ENCODE measurements around the gene AUTS2.

The AUTS2 gene

GRCh38 chr7:69857014-69857413 is 258.7 kb downstream of the AUTS2 start:
- no peak for DNase-seq (ENCODE audit: low read depth)

GRCh38 chr7:69858471-69858870 is 260.2 kb downstream of the AUTS2 start:
- DNase-seq (ENCODE audit: low read depth), result no peak

- DNase-seq (ENCODE audit: low read depth), result no peak
These were observed 261.1 kb downstream of the AUTS2 start for GRCh38 chr7:69859342-69859741.

- no peak for DNase-seq (ENCODE audit: low read depth)
These were observed 262.2 kb downstream of the AUTS2 start for GRCh38 chr7:69860486-69860885.

GRCh38 chr7:69860941-69861622 is 262.8 kb downstream of the AUTS2 start:
- DNase-seq (ENCODE audit: low read depth), result no peak

- no peak for DNase-seq (ENCODE audit: low read depth)
These were observed 264.3 kb downstream of the AUTS2 start for GRCh38 chr7:69862413-69863064.

- DNase-seq (ENCODE audit: low read depth), result no peak
These were observed 266.0 kb downstream of the AUTS2 start for GRCh38 chr7:69864274-69864673.

- DNase-seq (ENCODE audit: low read depth), result no peak
These were observed 266.5 kb downstream of the AUTS2 start for GRCh38 chr7:69864822-69865221.

- no peak for DNase-seq (ENCODE audit: low read depth)
These were observed 270.6 kb downstream of the AUTS2 start for GRCh38 chr7:69868921-69869320.

- no peak for DNase-seq (ENCODE audit: low read depth)
These were observed 273.1 kb downstream of the AUTS2 start for GRCh38 chr7:69871213-69871885.

GRCh38 chr7:69871886-69872569 is 273.8 kb downstream of the AUTS2 start:
- DNase-seq (ENCODE audit: low read depth), result no peak

GRCh38 chr7:69873512-69873911 is 275.2 kb downstream of the AUTS2 start:
- no peak for DNase-seq (ENCODE audit: low read depth)

- no peak for DNase-seq (ENCODE audit: low read depth)
These were observed 279.7 kb downstream of the AUTS2 start for GRCh38 chr7:69878015-69878414.

- DNase-seq (ENCODE audit: low read depth), result no peak
These were observed 280.3 kb downstream of the AUTS2 start for GRCh38 chr7:69878591-69878990.

- no peak for DNase-seq (ENCODE audit: low read depth)
These were observed 281.7 kb downstream of the AUTS2 start for GRCh38 chr7:69879989-69880388.

GRCh38 chr7:69880840-69881239 is 282.6 kb downstream of the AUTS2 start:
- no peak for DNase-seq (ENCODE audit: low read depth)

GRCh38 chr7:69882269-69882668 is 284.0 kb downstream of the AUTS2 start:
- no peak for DNase-seq (ENCODE audit: low read depth)

- DNase-seq (ENCODE audit: low read depth), result no peak
These were observed 285.2 kb downstream of the AUTS2 start for GRCh38 chr7:69883399-69883891.

GRCh38 chr7:69885431-69885830 is 287.2 kb downstream of the AUTS2 start:
- no peak for DNase-seq (ENCODE audit: low read depth)

GRCh38 chr7:69889338-69889975 is 291.2 kb downstream of the AUTS2 start:
- DNase-seq (ENCODE audit: low read depth), result no peak

- DNase-seq (ENCODE audit: low read depth), result no peak
These were observed 291.7 kb downstream of the AUTS2 start for GRCh38 chr7:69889976-69890351.

- DNase-seq (ENCODE audit: low read depth), result no peak
These were observed 294.5 kb downstream of the AUTS2 start for GRCh38 chr7:69892790-69893189.
